CD4-positive, CD25-positive, alpha-beta regulatory T cell (primary cell): ENCODE measurements around the gene PPP3CA. TPM values are rescaled to one million over a fixed set of nuclear protein-coding genes. Genes with fewer than 3 reads are reported as not detected.

Experiments
- ATAC-seq, 2 donors: fragments of 150-1000 bp; cut with Tn5 transposase; one replicate each; pipeline ENCODE4 v1.10.0; 2021; ENCODE audit warnings: low read depth in 2 of 2, moderate number of reproducible peaks in 2 of 2, moderate library complexity in 1 of 2
- DNase-seq, 3 donors: peaks; one replicate each; pipeline versions ENCODE4 v3.0.0 to v3.0.0-alpha.2; 2012 to 2022; ENCODE audit warnings: mixed read lengths in 1 of 3
- H3K27ac ChIP-seq: one replicate; pipeline ENCODE4 v1.7.0; 2013; ENCODE audit warnings: mild to moderate bottlenecking, low read length; ENCODE audit not compliant: insufficient read depth, poor library complexity, severe bottlenecking
- H3K27me3 ChIP-seq: one replicate; pipeline ENCODE4 v1.7.0; 2013; ENCODE audit warnings: low read length; ENCODE audit not compliant: control insufficient read depth, insufficient read depth
- H3K36me3 ChIP-seq: one replicate; pipeline ENCODE4 v1.7.0; 2013; ENCODE audit warnings: mild to moderate bottlenecking, low read length, moderate library complexity; ENCODE audit not compliant: control insufficient read depth, insufficient read depth
- H3K4me1 ChIP-seq: 2 replicates; pipeline ENCODE4 v1.7.0; 2013; ENCODE audit warnings: mild to moderate bottlenecking, low read length; ENCODE audit not compliant: insufficient read depth, control insufficient read depth, poor library complexity, severe bottlenecking
- H3K4me3 ChIP-seq: one replicate; pipeline ENCODE4 v1.7.0; 2013; ENCODE audit warnings: low read depth, mild to moderate bottlenecking, low read length, moderate library complexity
- H3K9me3 ChIP-seq, 2 experiments: 1 replicate in 1 of 2; 2 replicates in 1 of 2; pipeline ENCODE4 v1.7.0; 2013; ENCODE audit warnings: low read length in 2 of 2, mild to moderate bottlenecking in 1 of 2, moderate library complexity in 1 of 2; ENCODE audit not compliant: control insufficient read depth in 2 of 2
- H3K27ac Mint-ChIP-seq, 3 donors: one replicate each; pipeline ENCODE4 v1.8.0; 2020 to 2022; ENCODE audit warnings: mild to moderate bottlenecking in 3 of 3, mixed read lengths in 3 of 3, moderate library complexity in 2 of 3
- H3K27me3 Mint-ChIP-seq: one replicate; pipeline ENCODE4 v1.8.0; 2022; ENCODE audit warnings: mild to moderate bottlenecking, mixed read lengths
- H3K36me3 Mint-ChIP-seq: one replicate; pipeline ENCODE4 v1.8.0; 2020; ENCODE audit warnings: mixed read lengths
- H3K4me1 Mint-ChIP-seq, 4 donors: one replicate each; pipeline ENCODE4 v1.8.0; 2020 to 2022; ENCODE audit warnings: mixed read lengths in 4 of 4, mild to moderate bottlenecking in 1 of 4
- H3K4me3 Mint-ChIP-seq, 4 donors: one replicate each; pipeline ENCODE4 v1.8.0; 2020 to 2022; ENCODE audit warnings: mild to moderate bottlenecking in 4 of 4, mixed read lengths in 4 of 4, moderate library complexity in 3 of 4
- H3K9me3 Mint-ChIP-seq, 7 donors: one replicate each; pipeline ENCODE4 v1.8.0; 2020 to 2022; ENCODE audit warnings: mixed read lengths in 7 of 7, mild to moderate bottlenecking in 3 of 7, moderate library complexity in 2 of 7
- polyA plus RNA-seq, 4 donors: library from polyadenylated mRNA; unstranded; fragments of 300-500 nt; fragmentation: Illumina TruSeq; gene quantifications; one replicate each; pipeline ENCODE4 v1.2.3, GENCODE V29; 2021
- total RNA-seq: library from RNA; stranded (reverse); gene quantifications from one replicate; pipeline ENCODE4 v1.2.3, GENCODE V29; 2022

Gene PPP3CA
- total and polyA plus RNA-seq, 5 donors from 2014 or later, result 5.2 to 31.1 (median 6.7) TPM

- Mint-ChIP-seq H3K27me3 (no peaks in the 10 kb centered on the region), H3K4me1 (peaks cover 13 to 47% (median 34%) of the 10 kb centered on the region in 4 donors)
Observed at GRCh38 chr4:101264993-101265815, 82.1 kb downstream of the PPP3CA start.

GRCh38 chr4:101264512-101264911, 82.8 kb downstream of the PPP3CA start:
- H3K9me3 Mint-ChIP-seq, result no peaks in the 10 kb centered on the region
- DNase-seq, result no peak
- Histone ChIP-seq H3K27ac (no peak overlapping the region), H3K4me3 (no peak overlapping the region), H3K4me1 (peaks cover 4% of the 10 kb centered on the region), H3K9me3 (no peaks in the 10 kb centered on the region), H3K36me3 (no peaks in the 10 kb centered on the region), H3K27me3 (no peaks in the 10 kb centered on the region)
- H3K36me3 Mint-ChIP-seq, result no peaks in the 10 kb centered on the region
- H3K27ac Mint-ChIP-seq, result no peak overlapping the region
- H3K4me3 Mint-ChIP-seq, result no peak overlapping the region
- H3K4me1 Mint-ChIP-seq, result peaks cover 20 to 47% (median 34%) of the 10 kb centered on the region in 4 donors
- no peaks in the 10 kb centered on the region for H3K27me3 Mint-ChIP-seq
- ATAC-seq, result no peak

More at GRCh38 chr4:101264993-101265815, 82.1 kb downstream of the PPP3CA start:
- DNase-seq, result no peak
- Histone ChIP-seq H3K9me3 (no peaks in the 10 kb centered on the region), H3K4me3 (no peak overlapping the region), H3K27ac (no peak overlapping the region), H3K36me3 (no peaks in the 10 kb centered on the region), H3K27me3 (no peaks in the 10 kb centered on the region), H3K4me1 (peaks cover 4% of the 10 kb centered on the region)
- Mint-ChIP-seq H3K36me3 (no peaks in the 10 kb centered on the region), H3K4me3 (no peak overlapping the region), H3K9me3 (no peaks in the 10 kb centered on the region), H3K27ac (peak overlapping the region in 1 of 3 donors; percentile 61)
- ATAC-seq, result no peak

GRCh38 chr4:101262683-101263082, 84.6 kb downstream of the PPP3CA start:
- H3K4me1 Mint-ChIP-seq, result peaks cover 33 to 51% (median 43%) of the 10 kb centered on the region in 4 donors
- H3K36me3 ChIP-seq, result no peaks in the 10 kb centered on the region
- no peak overlapping the region for H3K4me3 Mint-ChIP-seq
- H3K4me3 ChIP-seq, result no peak overlapping the region
- peaks cover 4% of the 10 kb centered on the region for H3K4me1 ChIP-seq
- H3K9me3 Mint-ChIP-seq, result no peaks in the 10 kb centered on the region
- no peaks in the 10 kb centered on the region for H3K27me3 ChIP-seq
- H3K36me3 Mint-ChIP-seq, result no peaks in the 10 kb centered on the region
- DNase-seq (no peak), ATAC-seq (no peak)
- H3K27me3 Mint-ChIP-seq, result no peaks in the 10 kb centered on the region
- H3K9me3 ChIP-seq, result no peaks in the 10 kb centered on the region
- no peak overlapping the region for H3K27ac ChIP-seq
- H3K27ac Mint-ChIP-seq, result no peak overlapping the region

- H3K27me3 Mint-ChIP-seq, result no peaks in the 10 kb centered on the region
- ATAC-seq, result no peak
- H3K27ac ChIP-seq, result no peak overlapping the region
Observed at GRCh38 chr4:101259876-101260275, 87.5 kb downstream of the PPP3CA start.

DNA sequence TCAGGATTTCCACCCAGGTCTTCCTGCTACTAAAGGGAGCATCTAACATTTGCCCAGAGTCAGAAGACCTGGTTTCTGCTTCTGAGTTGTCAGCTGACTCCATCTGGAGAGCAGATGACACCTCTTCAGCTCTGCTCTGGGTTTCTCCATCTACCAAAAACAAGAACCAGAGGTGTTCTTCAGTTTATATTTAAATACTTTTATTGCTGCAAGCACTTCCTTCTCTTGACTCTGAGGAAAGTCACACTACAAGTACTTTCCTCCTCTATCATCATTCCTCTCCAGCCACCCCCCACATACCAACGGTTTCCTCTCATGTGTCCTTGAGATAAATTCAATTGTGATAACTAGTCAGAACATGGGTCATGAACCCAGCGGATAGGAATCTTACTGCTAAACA, 88.4 kb downstream of the PPP3CA start:
- H3K4me1 ChIP-seq, result no peaks in the 10 kb centered on the region
- H3K27ac ChIP-seq, result no peak overlapping the region
- no peak overlapping the region for H3K4me3 ChIP-seq
- no peaks in the 10 kb centered on the region for H3K27me3 ChIP-seq
- Mint-ChIP-seq H3K9me3 (no peaks in the 10 kb centered on the region), H3K4me1 (peaks cover 38 to 53% (median 47%) of the 10 kb centered on the region in 4 donors), H3K4me3 (peak overlapping the region in 1 of 4 donors; percentile 6), H3K27ac (no peak overlapping the region), H3K36me3 (no peaks in the 10 kb centered on the region), H3K27me3 (no peaks in the 10 kb centered on the region)
- no peaks in the 10 kb centered on the region for H3K9me3 ChIP-seq
- no peaks in the 10 kb centered on the region for H3K36me3 ChIP-seq
- DNase-seq (peak in 1 of 3 donors; percentile 2), ATAC-seq (no peak)

More at GRCh38 chr4:101259876-101260275, 87.5 kb downstream of the PPP3CA start:
- H3K4me1 Mint-ChIP-seq, result peaks cover 38 to 57% (median 45%) of the 10 kb centered on the region in 4 donors
- Histone ChIP-seq H3K9me3 (no peaks in the 10 kb centered on the region), H3K4me3 (no peak overlapping the region), H3K27me3 (no peaks in the 10 kb centered on the region), H3K36me3 (no peaks in the 10 kb centered on the region), H3K4me1 (no peaks in the 10 kb centered on the region)
- no peak for DNase-seq
- no peaks in the 10 kb centered on the region for H3K9me3 Mint-ChIP-seq
- H3K36me3 Mint-ChIP-seq, result no peaks in the 10 kb centered on the region
- no peak overlapping the region for H3K27ac Mint-ChIP-seq
- H3K4me3 Mint-ChIP-seq, result no peak overlapping the region

- Histone ChIP-seq H3K36me3 (no peaks in the 10 kb centered on the region), H3K27me3 (no peaks in the 10 kb centered on the region), H3K4me3 (no peak overlapping the region), H3K4me1 (no peaks in the 10 kb centered on the region), H3K27ac (no peak overlapping the region), H3K9me3 (no peaks in the 10 kb centered on the region)
- Mint-ChIP-seq H3K4me1 (peaks cover 48 to 60% (median 55%) of the 10 kb centered on the region in 4 donors), H3K27ac (peak overlapping the region in 1 of 3 donors; percentile 72), H3K9me3 (no peaks in the 10 kb centered on the region), H3K4me3 (no peak overlapping the region), H3K36me3 (no peaks in the 10 kb centered on the region), H3K27me3 (no peaks in the 10 kb centered on the region)
- ATAC-seq, result no peak
- no peak for DNase-seq
Observed at GRCh38 chr4:101256222-101256621, 91.1 kb downstream of the PPP3CA start.

GRCh38 chr4:101254776-101255175, 92.5 kb downstream of the PPP3CA start:
- Histone ChIP-seq H3K27me3 (no peaks in the 10 kb centered on the region), H3K9me3 (no peaks in the 10 kb centered on the region), H3K4me3 (no peak overlapping the region), H3K4me1 (no peaks in the 10 kb centered on the region), H3K27ac (no peak overlapping the region), H3K36me3 (no peaks in the 10 kb centered on the region)
- DNase-seq (no peak), ATAC-seq (no peak)
- Mint-ChIP-seq H3K27me3 (no peaks in the 10 kb centered on the region), H3K4me3 (no peak overlapping the region), H3K4me1 (peaks cover 36 to 48% (median 44%) of the 10 kb centered on the region in 4 donors), H3K9me3 (no peaks in the 10 kb centered on the region), H3K36me3 (no peaks in the 10 kb centered on the region), H3K27ac (no peak overlapping the region)

DNA sequence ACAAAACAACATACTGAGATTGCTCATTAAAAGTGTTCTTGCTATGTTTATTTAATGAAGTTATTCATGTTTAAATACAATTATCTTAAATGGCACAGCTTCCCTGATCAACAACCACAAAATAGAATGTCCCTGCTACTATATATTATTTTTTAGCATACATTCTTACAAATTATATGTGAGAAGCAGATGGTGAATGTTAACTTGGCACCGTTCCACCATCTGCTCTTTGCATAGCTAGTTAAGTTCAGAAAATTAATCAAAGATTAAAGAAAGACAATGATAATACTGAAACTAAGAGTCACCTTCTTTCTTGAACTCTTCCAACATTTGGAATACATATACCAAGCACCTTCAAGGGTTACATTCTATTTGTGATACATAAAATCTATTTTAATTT, 94.2 kb downstream of the PPP3CA start:
- ATAC-seq, result no peak
- Mint-ChIP-seq H3K4me1 (peaks cover 22 to 36% (median 29%) of the 10 kb centered on the region in 4 donors), H3K9me3 (no peaks in the 10 kb centered on the region), H3K27me3 (no peaks in the 10 kb centered on the region), H3K4me3 (no peak overlapping the region), H3K36me3 (no peaks in the 10 kb centered on the region), H3K27ac (no peak overlapping the region)
- no peaks in the 10 kb centered on the region for H3K36me3 ChIP-seq
- no peak overlapping the region for H3K4me3 ChIP-seq
- H3K9me3 ChIP-seq, result no peaks in the 10 kb centered on the region
- DNase-seq, result no peak
- no peak overlapping the region for H3K27ac ChIP-seq
- H3K4me1 ChIP-seq, result no peaks in the 10 kb centered on the region
- H3K27me3 ChIP-seq, result no peaks in the 10 kb centered on the region
